TTC549 (cell line): ENCODE results near the gene FRAT2.

Experiments
- FAIRE-seq: peaks from 2 replicates; lab custom pipeline; 2012; peaks lifted over from hg19 to GRCh38; lab: Jason Lieb, UNC

The FRAT2 gene

DNA sequence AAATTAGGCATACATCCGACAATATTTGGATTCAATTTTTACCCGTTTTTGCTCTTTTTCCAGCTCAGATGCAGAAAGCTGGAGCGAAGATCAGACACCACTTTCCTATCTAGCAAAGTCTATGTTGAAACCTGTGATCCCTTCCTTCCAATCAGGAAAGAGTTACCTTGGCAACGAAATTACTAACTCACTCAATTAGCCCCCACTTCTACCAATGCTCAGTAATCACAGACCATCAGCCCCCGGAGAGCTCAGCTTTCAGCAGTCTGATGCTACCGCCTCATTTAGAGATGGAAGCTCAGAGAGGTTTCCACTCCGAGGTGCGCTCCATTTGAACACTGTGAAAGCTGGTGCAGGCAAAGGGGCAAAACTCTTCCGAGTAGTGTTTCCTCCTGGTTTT is 8.8 kb downstream of the FRAT2 start:
- no peak for FAIRE-seq

GRCh38 chr10:97323501-97323900 is 11.0 kb downstream of the FRAT2 start:
- FAIRE-seq: no peak

GRCh38 chr10:97321804-97322190 is 12.7 kb downstream of the FRAT2 start:
- no peak for FAIRE-seq

DNA sequence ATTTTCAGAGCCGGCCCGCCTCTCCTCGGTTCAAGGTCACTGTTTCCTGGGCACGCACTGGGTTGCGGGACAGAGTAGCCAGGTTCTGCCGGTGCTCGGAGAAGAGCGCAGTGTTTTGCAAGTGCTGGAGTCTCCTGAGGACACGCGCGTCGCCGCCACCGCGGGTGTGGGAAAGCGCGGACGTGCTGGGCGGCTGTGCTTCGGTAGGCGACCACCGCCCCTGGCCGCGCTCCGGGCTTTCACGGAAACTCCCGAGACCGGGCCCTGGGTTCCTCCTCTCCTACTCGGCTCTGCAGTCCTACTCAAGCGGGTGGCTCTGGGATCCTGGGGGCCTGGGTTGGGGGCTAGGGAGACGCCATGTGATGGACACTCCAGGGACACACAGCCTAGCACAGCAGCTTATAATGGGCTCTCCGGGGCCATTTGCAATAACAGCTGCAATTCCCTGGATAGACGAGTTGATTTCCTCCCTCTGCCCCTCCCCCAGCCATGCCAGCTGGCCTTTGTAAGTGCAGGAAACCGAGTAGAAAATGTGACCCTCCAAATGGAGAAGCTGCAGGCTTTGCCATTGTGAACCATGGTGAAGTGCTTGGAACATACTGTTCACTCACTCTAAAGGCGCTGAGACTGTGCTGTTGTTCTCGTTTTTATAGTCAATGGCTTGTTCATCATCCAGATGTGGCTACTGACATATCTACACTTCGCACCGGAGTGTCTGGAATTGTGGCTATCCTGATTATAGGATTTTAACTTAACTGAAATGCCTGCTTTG is 13.3 kb downstream of the FRAT2 start:
- no peak for FAIRE-seq

DNA sequence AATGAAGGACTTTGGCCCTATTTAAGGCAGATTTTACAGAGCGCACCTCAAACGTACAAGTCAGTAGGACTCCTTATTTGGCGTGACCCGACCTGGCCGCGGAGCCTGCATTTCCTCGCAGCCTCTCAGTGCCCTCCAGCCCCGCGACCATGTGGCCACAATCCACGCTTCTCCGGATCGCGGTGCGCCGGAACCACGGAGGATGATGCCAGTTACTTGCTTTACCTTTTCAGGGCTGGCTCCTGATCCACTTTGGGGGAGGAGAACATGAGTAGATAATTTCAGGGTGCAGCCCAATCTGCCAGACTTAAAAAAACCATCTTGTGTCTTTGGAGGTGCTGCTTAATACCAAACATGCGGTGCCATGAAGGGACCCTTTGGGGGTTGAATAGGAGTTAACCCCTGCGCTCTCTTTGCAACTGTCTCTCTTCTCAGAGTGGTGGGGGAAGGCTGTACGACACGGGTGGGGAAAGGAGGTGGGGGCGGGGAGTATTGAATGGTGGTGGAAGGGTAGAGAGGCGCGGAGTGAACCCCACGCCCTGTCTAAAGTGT is 14.0 kb downstream of the FRAT2 start:
- no peak for FAIRE-seq

GRCh38 chr10:97319671-97320479 is 14.7 kb downstream of the FRAT2 start:
- FAIRE-seq: no peak

DNA sequence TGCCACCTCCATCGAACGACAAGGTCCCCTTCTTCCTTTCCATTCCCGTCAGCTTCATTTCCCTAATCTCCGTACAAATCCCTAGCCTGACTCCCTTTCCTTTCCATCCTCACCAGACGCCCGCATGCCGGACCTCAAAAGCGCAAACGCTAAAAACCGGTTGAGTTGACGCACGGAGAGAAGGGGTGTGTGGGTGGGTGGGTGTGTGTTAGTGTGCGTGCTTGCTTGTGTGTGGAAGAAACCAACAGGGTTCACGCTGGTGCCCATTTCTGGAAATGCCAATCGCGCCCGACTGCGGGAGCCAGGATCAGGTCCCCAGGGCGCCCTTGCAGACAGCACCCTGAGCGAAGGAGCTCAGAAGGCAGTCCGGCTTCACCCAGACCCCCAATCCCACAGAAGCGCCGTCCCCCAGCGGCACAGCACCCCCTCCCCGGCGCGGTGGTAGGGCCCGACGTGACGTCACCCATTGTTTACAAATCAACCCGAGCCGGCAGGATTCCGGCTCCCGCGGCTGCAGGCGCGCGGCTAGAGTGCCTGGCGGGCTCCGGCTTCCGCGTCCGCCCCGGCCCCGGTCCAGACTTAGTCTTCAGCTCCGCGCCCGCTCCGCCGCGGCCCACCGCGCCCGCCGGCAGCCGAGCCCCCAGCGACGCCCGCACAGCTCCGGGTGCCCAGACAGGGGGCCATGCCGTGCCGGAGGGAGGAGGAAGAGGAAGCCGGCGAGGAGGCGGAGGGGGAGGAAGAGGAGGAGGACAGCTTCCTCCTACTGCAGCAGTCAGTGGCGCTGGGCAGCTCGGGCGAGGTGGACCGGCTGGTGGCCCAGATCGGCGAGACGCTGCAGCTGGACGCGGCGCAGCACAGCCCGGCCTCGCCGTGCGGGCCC is 15.5 kb downstream of the FRAT2 start, which contains the start of gene FRAT1:
Gene FRAT1 (plus strand): TSS at position 500 of the 880 bp plus-strand sequence. CDS start 183 bp downstream, at position 683.
- no peak for FAIRE-seq

DNA sequence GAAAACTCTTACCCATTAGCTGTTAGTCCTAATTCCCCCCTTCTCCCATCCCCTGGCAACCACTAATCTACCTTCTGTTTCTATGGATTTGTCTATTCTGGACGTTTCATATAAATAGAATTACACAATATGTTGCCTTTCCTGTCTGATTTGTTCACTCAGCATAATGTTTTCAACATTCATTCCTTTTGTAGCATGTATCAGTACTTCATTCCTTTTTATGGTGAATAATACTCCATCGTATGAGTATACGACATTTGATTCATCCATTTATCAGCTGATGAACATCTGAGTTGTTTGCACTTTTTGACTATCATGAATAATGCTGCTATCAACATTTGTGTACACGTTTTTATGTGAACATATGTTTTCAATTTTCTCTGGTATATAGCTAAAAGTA is 19.9 kb downstream of the FRAT2 start:
- no peak for FAIRE-seq

DNA sequence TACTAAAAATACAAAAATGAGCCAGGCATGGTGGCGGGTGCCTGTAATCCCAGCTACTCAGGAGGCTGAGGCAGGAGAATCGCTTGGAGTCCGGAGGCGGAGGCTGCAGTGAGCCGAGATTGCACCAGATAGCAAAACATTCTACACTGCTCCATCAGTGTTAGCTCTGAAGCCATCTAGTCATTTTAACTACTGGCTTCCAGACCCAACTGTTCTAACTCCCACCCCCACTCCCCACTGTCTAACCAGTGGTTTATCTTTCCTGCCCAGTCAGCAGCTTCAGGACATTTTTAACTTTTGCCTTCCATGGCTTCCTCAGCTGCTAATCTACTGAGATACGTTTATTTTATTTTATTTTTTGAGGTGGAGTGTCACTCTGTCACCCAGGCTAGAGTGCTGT is 21.6 kb downstream of the FRAT2 start:
- FAIRE-seq: no peak

DNA sequence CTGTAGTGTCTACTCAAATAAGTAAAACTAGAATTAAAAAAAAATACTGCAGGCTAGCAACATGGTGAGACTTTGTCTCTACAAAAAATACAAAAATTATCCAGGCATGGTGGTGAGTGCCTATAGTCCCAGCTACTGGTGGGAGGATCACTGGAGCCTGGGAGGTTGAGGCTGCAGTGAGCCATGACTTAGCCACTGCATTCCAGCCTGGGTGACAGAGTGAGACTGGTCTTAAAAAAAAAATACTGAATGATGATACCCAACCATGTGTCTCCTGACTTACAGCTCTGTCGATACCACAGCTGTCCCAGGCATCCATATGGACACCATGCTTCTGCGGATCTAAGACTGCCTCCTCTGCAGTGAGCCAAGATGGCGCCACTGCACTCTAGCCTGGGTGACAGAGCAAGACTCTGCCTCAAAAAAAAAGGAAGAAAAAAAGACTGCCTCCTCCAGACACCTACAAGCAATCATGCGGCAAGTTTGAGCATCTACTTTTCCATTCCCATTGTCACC is 23.4 kb downstream of the FRAT2 start:
- no peak for FAIRE-seq

DNA sequence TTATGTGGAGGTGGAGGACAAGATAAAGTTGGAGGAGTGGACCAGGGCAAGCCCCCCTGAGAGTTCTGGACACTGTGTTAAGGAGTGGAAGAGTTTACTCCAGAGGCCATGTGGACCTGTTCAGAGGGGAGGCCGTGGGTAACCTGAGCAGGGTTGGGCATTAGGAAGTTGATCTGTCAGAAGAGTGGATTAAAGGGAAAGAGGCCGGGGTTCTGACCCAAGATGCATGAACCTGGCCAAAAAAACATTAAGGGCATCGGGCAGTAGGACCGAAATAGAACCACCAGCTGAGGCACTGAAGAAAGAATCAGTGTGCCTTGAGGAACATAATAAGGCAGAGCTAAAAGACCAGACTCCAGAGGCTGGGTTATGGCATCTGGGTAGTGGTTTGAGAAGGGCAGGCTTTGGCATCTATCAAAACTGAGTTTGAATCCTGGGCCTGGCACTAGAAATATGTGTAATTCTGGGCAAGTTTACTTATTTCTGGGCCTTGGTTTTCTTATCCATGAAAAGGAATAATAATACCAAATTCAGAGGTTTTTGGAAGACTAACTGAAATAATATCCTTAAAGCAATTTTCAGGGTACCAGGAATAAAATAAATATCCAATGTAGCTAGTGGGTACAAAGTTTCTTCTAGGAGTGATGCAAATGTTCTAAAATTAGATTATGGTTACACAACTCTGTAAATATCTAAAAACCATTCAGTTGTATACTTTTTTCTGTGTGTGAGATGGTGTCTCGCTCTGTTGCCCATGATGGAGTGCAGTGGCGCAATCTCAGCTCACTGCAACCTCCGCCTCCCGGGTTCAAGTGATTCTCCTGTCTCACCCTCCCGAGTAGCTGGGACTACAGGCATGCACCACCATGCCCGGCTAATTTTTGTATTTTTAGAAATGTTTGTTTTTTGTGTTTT is 26.4 kb downstream of the FRAT2 start:
- no peak for FAIRE-seq

DNA sequence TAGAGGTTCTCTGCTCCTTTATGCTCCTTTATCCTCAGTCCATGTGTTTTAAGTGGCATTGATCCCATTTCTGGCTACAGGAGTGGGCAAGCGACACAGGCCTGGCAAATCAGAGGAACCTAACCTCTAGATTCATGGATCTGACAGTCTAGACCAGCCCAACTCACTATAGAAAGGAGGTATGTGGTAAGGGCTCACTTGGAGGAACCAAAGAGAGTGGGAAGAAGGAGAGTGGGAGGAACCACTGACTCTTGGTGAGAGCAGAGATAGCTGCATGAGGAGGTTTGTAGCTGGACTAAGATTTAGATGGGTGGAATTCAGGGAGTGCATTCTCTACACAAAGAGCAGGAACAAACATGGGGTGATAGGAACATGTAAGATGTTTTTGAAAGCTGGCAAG is 27.1 kb downstream of the FRAT2 start:
- FAIRE-seq: no peak

DNA sequence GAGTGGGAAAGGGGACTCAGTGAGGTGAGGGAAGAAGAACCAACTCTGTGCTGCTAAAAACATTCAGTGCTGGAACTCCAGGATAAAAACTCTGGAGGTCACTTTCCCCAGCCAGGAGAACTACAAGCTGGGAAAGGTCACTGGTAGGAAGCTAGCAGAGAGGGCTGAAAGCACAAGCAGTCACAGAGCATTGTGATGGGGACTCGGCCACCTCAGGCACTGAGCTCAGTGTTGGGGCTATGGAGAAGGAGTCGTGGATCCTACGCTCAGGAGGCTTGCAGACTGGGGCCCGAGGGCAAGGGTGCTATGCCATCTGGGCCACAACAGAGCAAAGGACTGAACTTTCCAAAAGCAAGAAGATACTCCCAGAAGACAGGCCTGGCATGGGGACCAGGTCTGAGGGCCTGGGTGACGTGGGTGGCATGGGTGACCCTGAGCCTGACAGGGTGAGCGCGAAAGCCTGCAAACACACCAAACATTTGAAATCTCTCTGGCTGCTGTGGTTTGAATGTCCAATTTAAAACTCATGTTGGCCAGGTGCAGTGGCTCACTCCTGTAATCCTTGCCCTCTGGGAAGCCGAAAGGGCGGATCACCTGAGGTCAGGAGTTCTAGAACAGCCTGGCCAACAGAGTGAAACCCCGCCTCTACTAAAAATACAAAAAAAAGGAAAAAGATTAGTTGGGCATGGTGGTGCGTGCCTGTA is 32.3 kb downstream of the FRAT2 start:
- no peak for FAIRE-seq

GRCh38 chr10:97300980-97301379 is 33.5 kb downstream of the FRAT2 start:
- no peak for FAIRE-seq

GRCh38 chr10:97298223-97298571 is 36.3 kb downstream of the FRAT2 start:
- FAIRE-seq: no peak

DNA sequence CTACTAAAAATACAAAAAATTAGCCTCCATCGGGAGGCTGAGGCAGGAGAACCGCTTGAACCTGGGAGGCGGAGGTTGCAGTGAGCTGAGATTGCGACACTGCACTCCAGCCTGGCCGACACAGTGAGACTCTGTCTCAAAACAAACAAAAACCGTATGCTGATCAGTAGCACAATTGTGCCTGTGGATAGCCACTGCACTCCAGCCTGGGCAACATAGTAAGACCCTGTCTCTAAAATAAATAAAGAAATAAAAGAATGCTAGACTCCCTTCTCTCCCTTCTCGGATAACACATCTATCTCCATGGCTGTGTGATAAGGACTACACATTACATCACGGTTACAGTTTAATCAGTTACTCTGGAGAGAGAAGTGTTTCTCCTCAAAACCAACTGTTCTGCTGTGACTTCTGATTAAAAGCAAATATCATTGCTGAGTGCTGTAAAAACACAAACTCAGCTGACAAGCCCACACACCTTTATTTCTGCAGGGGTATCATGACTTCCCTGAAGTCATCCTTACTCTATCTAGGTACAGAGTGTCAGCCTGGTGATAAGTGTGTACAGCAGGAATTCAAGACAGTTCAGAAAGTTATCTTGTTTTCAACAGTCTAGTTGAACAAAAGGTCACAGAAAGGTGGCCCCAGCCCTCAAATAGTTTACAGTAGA is 36.8 kb downstream of the FRAT2 start:
- FAIRE-seq: no peak

DNA sequence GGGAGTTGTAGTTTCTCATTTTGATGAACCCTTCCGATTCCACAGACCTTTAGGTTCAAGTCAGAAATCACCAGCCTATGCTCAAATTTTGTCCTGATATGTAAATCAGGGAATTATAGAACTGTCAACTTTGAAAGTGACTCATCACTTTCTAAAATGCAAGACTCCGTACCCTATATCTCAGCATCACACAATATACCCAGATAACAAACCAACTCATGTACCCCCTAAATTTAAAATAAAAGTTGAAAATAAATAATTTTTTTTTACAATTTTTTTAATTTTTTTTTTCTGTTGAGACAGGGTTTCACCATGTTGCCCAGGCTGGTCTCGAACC is 41.7 kb downstream of the FRAT2 start:
- FAIRE-seq: no peak

- FAIRE-seq: peak; percentile 97
These were observed 42.2 kb downstream of the FRAT2 start, which contains the start of gene ARHGAP19 for GRCh38 chr10:97292097-97292861. Gene ARHGAP19, minus strand, starts transcription at chr10:97292637. Its CDS starts 10 bp downstream, at chr10:97292627.
